Stimulated activated CD4-positive, alpha-beta T cell treated with anti-CD3 and anti-CD28 coated beads, Interleukin-4, amount 100 ng/mL, for 24 hours (primary cell): ENCODE measurements around the gene UGT1A4.

Experiments used
- DNase-seq: peaks from one replicate; pipeline ENCODE4 v3.0.0-alpha.2; 2020

UGT1A4 gene

GRCh38 chr2:233792720-233793119 lies 74.2 kb downstream of the UGT1A4 start:
- no peak for DNase-seq

- DNase-seq, result no peak
Observed at GRCh38 chr2:233793465-233794127, 75.1 kb downstream of the UGT1A4 start.

GRCh38 chr2:233794128-233794658 lies 75.7 kb downstream of the UGT1A4 start:
- DNase-seq, result no peak

- no peak for DNase-seq
Observed at GRCh38 chr2:233795735-233796171, 77.2 kb downstream of the UGT1A4 start.

- no peak for DNase-seq
Observed at GRCh38 chr2:233796254-233796653, 77.7 kb downstream of the UGT1A4 start.

- no peak for DNase-seq
Observed at GRCh38 chr2:233798335-233799086, 80.0 kb downstream of the UGT1A4 start.

GRCh38 chr2:233799087-233799665 lies 80.6 kb downstream of the UGT1A4 start:
- no peak for DNase-seq

GRCh38 chr2:233799716-233800115 lies 81.2 kb downstream of the UGT1A4 start:
- no peak for DNase-seq

- DNase-seq, result no peak
Observed at GRCh38 chr2:233800208-233800607, 81.7 kb downstream of the UGT1A4 start.

- DNase-seq, result no peak
Observed at GRCh38 chr2:233801357-233802131, 83.0 kb downstream of the UGT1A4 start.

GRCh38 chr2:233802132-233802815 lies 83.7 kb downstream of the UGT1A4 start:
- no peak for DNase-seq

GRCh38 chr2:233803292-233803911 lies 84.9 kb downstream of the UGT1A4 start:
- no peak for DNase-seq

- no peak for DNase-seq
Observed at GRCh38 chr2:233803994-233804393, 85.5 kb downstream of the UGT1A4 start.

GRCh38 chr2:233807215-233807865 lies 88.8 kb downstream of the UGT1A4 start:
- no peak for DNase-seq

- no peak for DNase-seq
Observed at GRCh38 chr2:233807966-233808935, 89.7 kb downstream of the UGT1A4 start.

GRCh38 chr2:233810385-233810784 lies 91.8 kb downstream of the UGT1A4 start:
- no peak for DNase-seq

GRCh38 chr2:233811087-233811486 lies 92.6 kb downstream of the UGT1A4 start:
- no peak for DNase-seq

- no peak for DNase-seq
Observed at GRCh38 chr2:233811732-233812131, 93.2 kb downstream of the UGT1A4 start.

GRCh38 chr2:233813236-233814055 lies 94.9 kb downstream of the UGT1A4 start:
- DNase-seq, result no peak
